Subcutaneous adipose tissue (tissue), 4 donors: ENCODE results near the gene GPS1. TPM values are rescaled to one million over a fixed set of nuclear protein-coding genes. Genes with fewer than 3 reads are reported as not detected.

Experiments
- CTCF ChIP-seq: fragments of 450-650 bp; IDR thresholded peaks from one replicate; pipeline ENCODE4 v1.5.1; 2016; ENCODE audit warnings: low read depth, mild to moderate bottlenecking, control low read depth, antibody characterized with exemption, moderate library complexity
- total RNA-seq, 4 donors: library from RNA; depleted of rRNA; stranded (reverse); fragments of >200 nt; gene quantifications; one replicate each; pipeline ENCODE4 v1.1.0, GENCODE V29; 2016

Gene GPS1
- total RNA-seq, 4 donors from 2014 or later, result 42.7 to 125 (median 71.7) TPM

GRCh38 chr17:82090549-82091263 lies 39.0 kb downstream of the GPS1 start:
- no peak for TF ChIP-seq CTCF

- no peak for TF ChIP-seq CTCF
These were observed 39.8 kb downstream of the GPS1 start for GRCh38 chr17:82091264-82092066.

GRCh38 chr17:82092094-82092586 lies 40.4 kb downstream of the GPS1 start:
- TF ChIP-seq CTCF, result no peak

- no peak for TF ChIP-seq CTCF
These were observed 40.9 kb downstream of the GPS1 start for GRCh38 chr17:82092628-82092994.

GRCh38 chr17:82092995-82093751 lies 41.5 kb downstream of the GPS1 start:
- no peak for TF ChIP-seq CTCF

- no peak for TF ChIP-seq CTCF
These were observed 43.5 kb downstream of the GPS1 start for GRCh38 chr17:82094931-82095776.
